Stomach (tissue), 4 donors: ENCODE data around the gene AUNIP.

Experiments used
- EP300 ChIP-seq: sonication (generic); formaldehyde crosslinking; IDR thresholded peaks from one replicate; pipeline ENCODE4 v1.6.1; 2017; ENCODE audit warnings: antibody characterized with exemption
- POLR2A ChIP-seq, 4 donors: fragments of 450-650 bp; IDR thresholded peaks; one replicate each; pipeline ENCODE4 v1.6.1; 2016; ENCODE audit warnings: antibody characterized with exemption in 4 of 4, control low read depth in 2 of 4, mild to moderate bottlenecking in 1 of 4, moderate library complexity in 1 of 4
- POLR2AphosphoS5 ChIP-seq, 3 donors: sonication (generic); formaldehyde crosslinking; IDR thresholded peaks; one replicate each; pipeline ENCODE4 v1.6.1; 2016; ENCODE audit warnings: antibody characterized with exemption in 3 of 3
- TF ChIP-seq, protein P1 (sequence below), 7 experiments: fragments of 450-650 bp in 4 of 7; fragments of 200-600 bp in 3 of 7; sonication (generic) in 3 of 7; IDR thresholded peaks; one replicate each; pipeline ENCODE4 v1.5.1; 2016 to 2019; ENCODE audit warnings: antibody characterized with exemption in 7 of 7, control low read depth in 2 of 7, mild to moderate bottlenecking in 1 of 7

DNA sequence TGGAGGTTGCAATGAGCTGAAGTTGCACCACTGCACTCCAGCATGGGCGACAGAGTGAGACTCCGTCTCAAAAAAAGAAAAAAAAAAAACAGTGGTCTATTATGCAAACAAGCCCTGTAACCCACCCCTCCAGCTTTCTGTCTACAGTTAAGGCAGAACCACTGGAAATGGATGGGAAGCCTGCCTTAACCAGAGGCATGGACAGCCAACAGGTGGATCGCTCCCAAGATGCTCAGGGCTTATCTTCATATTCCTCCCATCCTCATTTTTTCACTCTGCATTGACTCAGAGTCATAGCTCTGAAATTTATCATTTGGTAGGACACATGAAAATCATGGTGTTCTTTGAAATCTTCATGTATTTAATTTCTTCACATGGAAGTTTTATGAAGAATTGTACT lies 30.8 kb downstream of the AUNIP start:
- TF ChIP-seq EP300 (no peak), POLR2A (IDR thresholded peaks at IDR 0.05) (no peak), POLR2AphosphoS5 (IDR thresholded peaks at IDR 0.05) (no peak)
- TF ChIP-seq, protein P1, sequence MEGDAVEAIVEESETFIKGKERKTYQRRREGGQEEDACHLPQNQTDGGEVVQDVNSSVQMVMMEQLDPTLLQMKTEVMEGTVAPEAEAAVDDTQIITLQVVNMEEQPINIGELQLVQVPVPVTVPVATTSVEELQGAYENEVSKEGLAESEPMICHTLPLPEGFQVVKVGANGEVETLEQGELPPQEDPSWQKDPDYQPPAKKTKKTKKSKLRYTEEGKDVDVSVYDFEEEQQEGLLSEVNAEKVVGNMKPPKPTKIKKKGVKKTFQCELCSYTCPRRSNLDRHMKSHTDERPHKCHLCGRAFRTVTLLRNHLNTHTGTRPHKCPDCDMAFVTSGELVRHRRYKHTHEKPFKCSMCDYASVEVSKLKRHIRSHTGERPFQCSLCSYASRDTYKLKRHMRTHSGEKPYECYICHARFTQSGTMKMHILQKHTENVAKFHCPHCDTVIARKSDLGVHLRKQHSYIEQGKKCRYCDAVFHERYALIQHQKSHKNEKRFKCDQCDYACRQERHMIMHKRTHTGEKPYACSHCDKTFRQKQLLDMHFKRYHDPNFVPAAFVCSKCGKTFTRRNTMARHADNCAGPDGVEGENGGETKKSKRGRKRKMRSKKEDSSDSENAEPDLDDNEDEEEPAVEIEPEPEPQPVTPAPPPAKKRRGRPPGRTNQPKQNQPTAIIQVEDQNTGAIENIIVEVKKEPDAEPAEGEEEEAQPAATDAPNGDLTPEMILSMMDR (IDR thresholded peaks at IDR 0.05): no peak
